Peyer's patch (tissue), 4 donors: ENCODE measurements around the gene RERG.

Source experiments
- POLR2A ChIP-seq, 2 donors: fragments of 450-650 bp; IDR thresholded peaks; one replicate each; pipeline ENCODE4 v1.5.1; 2017; ENCODE audit warnings: antibody characterized with exemption in 2 of 2, mild to moderate bottlenecking in 2 of 2, moderate library complexity in 2 of 2
- TF ChIP-seq, protein P1 (sequence below), 6 experiments: fragments of 450-650 bp in 4 of 6; fragments of 200-600 bp in 2 of 6; sonication (generic) in 1 of 6; IDR thresholded peaks; one replicate each; pipeline ENCODE4 v1.5.1; 2017 to 2019; ENCODE audit warnings: antibody characterized with exemption in 6 of 6, mild to moderate bottlenecking in 3 of 6, moderate library complexity in 1 of 6

DNA sequence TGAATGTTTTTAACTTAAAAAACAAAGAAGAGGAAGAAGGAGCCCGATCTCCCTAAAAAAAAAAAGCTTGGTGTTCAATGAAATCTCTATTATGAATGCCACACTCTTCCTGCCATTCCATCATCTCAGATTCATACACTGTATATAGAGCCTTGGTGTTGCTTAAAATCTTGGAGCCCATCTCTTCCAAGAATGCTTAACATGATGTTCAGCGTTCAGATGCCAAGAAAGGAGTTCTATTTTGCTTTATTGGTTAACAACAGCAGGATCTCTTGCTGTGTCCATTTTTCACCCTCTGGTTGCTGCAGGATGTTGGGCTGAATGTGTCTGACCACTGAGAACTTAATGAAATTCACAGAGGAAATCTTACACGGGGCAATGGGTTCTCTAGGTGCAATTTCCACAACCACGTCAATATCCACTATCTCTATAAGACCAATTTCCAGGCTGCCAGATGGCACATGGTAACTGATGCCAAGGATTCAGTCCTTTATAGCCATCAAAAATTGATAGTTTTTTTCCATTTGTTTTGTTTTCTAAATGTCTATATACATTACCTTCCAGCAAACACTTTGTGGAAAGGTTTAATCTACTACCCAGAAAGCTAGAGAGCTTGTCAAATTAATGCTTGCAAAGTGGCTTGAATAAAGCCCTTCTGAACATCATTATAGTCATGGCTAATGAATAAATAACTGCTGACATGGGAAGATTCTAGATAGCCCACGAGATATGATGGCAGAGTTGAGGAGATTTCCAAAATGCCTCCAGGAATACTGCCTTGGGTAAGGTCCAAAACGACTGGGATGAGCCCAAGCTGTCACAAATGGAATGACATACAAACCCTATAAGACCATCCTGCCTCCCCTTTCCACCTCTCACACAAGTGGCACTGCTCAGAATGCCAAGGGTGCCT, 26.5 kb downstream of the RERG start:
- TF ChIP-seq, protein P1, sequence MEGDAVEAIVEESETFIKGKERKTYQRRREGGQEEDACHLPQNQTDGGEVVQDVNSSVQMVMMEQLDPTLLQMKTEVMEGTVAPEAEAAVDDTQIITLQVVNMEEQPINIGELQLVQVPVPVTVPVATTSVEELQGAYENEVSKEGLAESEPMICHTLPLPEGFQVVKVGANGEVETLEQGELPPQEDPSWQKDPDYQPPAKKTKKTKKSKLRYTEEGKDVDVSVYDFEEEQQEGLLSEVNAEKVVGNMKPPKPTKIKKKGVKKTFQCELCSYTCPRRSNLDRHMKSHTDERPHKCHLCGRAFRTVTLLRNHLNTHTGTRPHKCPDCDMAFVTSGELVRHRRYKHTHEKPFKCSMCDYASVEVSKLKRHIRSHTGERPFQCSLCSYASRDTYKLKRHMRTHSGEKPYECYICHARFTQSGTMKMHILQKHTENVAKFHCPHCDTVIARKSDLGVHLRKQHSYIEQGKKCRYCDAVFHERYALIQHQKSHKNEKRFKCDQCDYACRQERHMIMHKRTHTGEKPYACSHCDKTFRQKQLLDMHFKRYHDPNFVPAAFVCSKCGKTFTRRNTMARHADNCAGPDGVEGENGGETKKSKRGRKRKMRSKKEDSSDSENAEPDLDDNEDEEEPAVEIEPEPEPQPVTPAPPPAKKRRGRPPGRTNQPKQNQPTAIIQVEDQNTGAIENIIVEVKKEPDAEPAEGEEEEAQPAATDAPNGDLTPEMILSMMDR (IDR thresholded peaks at IDR 0.05) = no peak
- TF ChIP-seq POLR2A (IDR thresholded peaks at IDR 0.05) = no peak
